K562 (cell line): ENCODE measurements around the gene MYG1. TPM values are rescaled to one million over a fixed set of nuclear protein-coding genes. Genes with fewer than 3 reads are reported as not detected.
A peak's percentile ranks its signal among the peaks of the same experiment; 100 is the strongest.

Experiments
- ATAC-seq: fragments of 200-7000 bp; cut with Tn5 transposase; 3 replicates; pipeline ENCODE4 v1.9.1; 2020; ENCODE audit warnings: moderate library complexity
- BruUV-seq: library from RNA; stranded (reverse); fragments of 400-500 nt; replicated peaks from 2 replicates; lab custom pipeline; 2021; lab: Mats Ljungman, UMichigan
- CTCF ChIA-PET: fragments of 300-600 bp; formaldehyde crosslinking; extraction: SDS; loops from one replicate; lab custom pipeline; 2021; ENCODE audit warnings: low intra/inter-chr PET ratio; lab: Yijun Ruan, JAX
- POLR2A ChIA-PET: fragments of 300-600, 350-650 bp; sonication (Branson Sonifier 250); formaldehyde crosslinking; extraction: SDS; loops from one replicate; lab custom pipeline; 2021; ENCODE audit warnings: antibody characterized with exemption, inconsistent platforms; lab: Yijun Ruan, JAX
- DNase-seq, 4 experiments: peaks; one replicate each; pipeline versions ENCODE4 v3.0.0 to v3.0.0-alpha.2; 2011 to 2018; ENCODE audit warnings: low spot score in 3 of 4, mixed read lengths in 3 of 4; ENCODE audit errors: extremely low read depth in 1 of 4
- FAIRE-seq: peaks from 2 replicates; lab custom pipeline; 2011; peaks lifted over from hg19 to GRCh38; lab: Jason Lieb, UNC
- H2AFZ ChIP-seq: 2 replicates; pipeline ENCODE4 v1.6.0; 2011; ENCODE audit warnings: low read depth, low read length, control low read depth, inconsistent platforms
- H3K27ac ChIP-seq: fragments of 200-600 bp; 3 replicates; pipeline ENCODE4 v1.8.0; 2011; ENCODE audit warnings: low read depth, mild to moderate bottlenecking, control low read depth, inconsistent platforms, low read length, moderate library complexity, mixed read lengths; ENCODE audit errors: extremely low read depth
- H3K27me3 ChIP-seq, 2 experiments: fragments of 300-600 bp in 1 of 2; 2 replicates in 1 of 2; 3 replicates in 1 of 2; pipeline versions ENCODE4 v1.6.0 to v1.8.0; 2011; ENCODE audit warnings: inconsistent platforms in 2 of 2, low read length in 2 of 2, mild to moderate bottlenecking in 1 of 2, mixed read lengths in 1 of 2, moderate library complexity in 1 of 2; ENCODE audit not compliant: control insufficient read depth in 2 of 2, insufficient read depth in 2 of 2
- H3K36me3 ChIP-seq: fragments of 300-600 bp; 3 replicates; pipeline ENCODE4 v1.8.0; 2011; ENCODE audit warnings: mild to moderate bottlenecking, low read length, inconsistent platforms; ENCODE audit not compliant: control insufficient read depth, insufficient read depth
- H3K4me1 ChIP-seq, 2 experiments: fragments of 200-600 bp in 1 of 2; replicated peaks in 1 of 2; 2 replicates in 1 of 2; 3 replicates in 1 of 2; pipeline versions ENCODE4 v1.5.1 to v1.8.0; 2011; ENCODE audit warnings: inconsistent platforms in 2 of 2, low read length in 2 of 2, mild to moderate bottlenecking in 1 of 2, mixed read lengths in 1 of 2, moderate library complexity in 1 of 2; ENCODE audit not compliant: control insufficient read depth in 2 of 2, insufficient read depth in 2 of 2
- H3K4me2 ChIP-seq: 2 replicates; pipeline ENCODE4 v1.6.1; 2011; ENCODE audit warnings: low read length, control low read depth, inconsistent platforms, mixed read lengths; ENCODE audit not compliant: insufficient read depth
- H3K4me3 ChIP-seq: fragments of 200-600 bp; sonication (generic), shearing (Covaris generic); 2 replicates; pipeline ENCODE4 v1.5.1; 2016; ENCODE audit warnings: control low read depth, inconsistent platforms
- H3K79me2 ChIP-seq: fragments of 200-600 bp; 3 replicates; pipeline ENCODE4 v1.8.0; 2011; ENCODE audit warnings: low read length, inconsistent platforms; ENCODE audit not compliant: control insufficient read depth, insufficient read depth
- H3K9ac ChIP-seq, 2 experiments: 2 replicates each; pipeline versions ENCODE4 v1.6.0 to v1.6.1; 2011; ENCODE audit warnings: low read depth in 2 of 2, low read length in 2 of 2, control low read depth in 1 of 2, inconsistent platforms in 1 of 2, mild to moderate bottlenecking in 1 of 2, mixed read lengths in 1 of 2; ENCODE audit not compliant: insufficient read depth in 1 of 2
- H3K9me1 ChIP-seq: one replicate; pipeline ENCODE4 v1.6.0; 2011; ENCODE audit warnings: inconsistent platforms, mild to moderate bottlenecking, low read length, moderate library complexity; ENCODE audit not compliant: control insufficient read depth, insufficient read depth
- H3K9me3 ChIP-seq: replicated peaks from 2 replicates; pipeline ENCODE4 v1.5.1; 2011; ENCODE audit warnings: low read depth, low read length, inconsistent platforms; ENCODE audit not compliant: control insufficient read depth, insufficient read depth
- H4K20me1 ChIP-seq: replicated peaks from 2 replicates; pipeline ENCODE4 v1.6.1; 2011; ENCODE audit warnings: low read length, inconsistent platforms, mixed read lengths; ENCODE audit not compliant: control insufficient read depth, insufficient read depth
- CHD1 ChIP-seq: fragments of 200-600 bp; sonication (generic); IDR thresholded peaks from one replicate; pipeline ENCODE4 v1.6.1; 2012; ENCODE audit warnings: mild to moderate bottlenecking, moderate library complexity, low read length, inconsistent platforms
- GATAD2A ChIP-seq: fragments of 450-650 bp; IDR thresholded peaks from 2 replicates; pipeline ENCODE4 v1.6.1; 2017
- MLLT1 ChIP-seq, 2 experiments: fragments of 450-650 bp; IDR thresholded peaks; 2 replicates each; pipeline ENCODE4 v1.6.1; 2016
- SAP30 ChIP-seq: fragments of 200-600 bp; sonication (generic); IDR thresholded peaks from 2 replicates; pipeline ENCODE4 v1.6.1; 2012; ENCODE audit warnings: borderline replicate concordance, low read depth, mild to moderate bottlenecking, moderate library complexity, low read length, control low read depth, inconsistent platforms; ENCODE audit not compliant: insufficient read depth, poor library complexity, severe bottlenecking
- SETDB1 ChIP-seq: IDR thresholded peaks from one replicate; pipeline ENCODE4 v1.6.1; 2012; ENCODE audit warnings: low read length, control low read depth, inconsistent platforms
- SRSF9 ChIP-seq: fragments of 200-400 bp; formaldehyde crosslinking; IDR thresholded peaks from 2 replicates; pipeline ENCODE4 v1.6.1; 2017; ENCODE audit warnings: low read depth, low read length, borderline replicate concordance
- STAG1 ChIP-seq: sonication (generic); formaldehyde crosslinking; IDR thresholded peaks from 2 replicates; pipeline ENCODE4 v1.5.0; 2020; ENCODE audit warnings: missing genetic modification reagents, borderline replicate concordance
- U2AF1 ChIP-seq: fragments of 200-400 bp; formaldehyde crosslinking; optimal IDR thresholded peaks from 2 replicates; pipeline ENCODE3; 2017; ENCODE audit warnings: mild to moderate bottlenecking, low read depth, low read length, moderate library complexity
- ZC3H4 ChIP-seq: sonication (generic); formaldehyde crosslinking; IDR thresholded peaks from 2 replicates; pipeline ENCODE4 v1.9.0; 2021; ENCODE audit warnings: missing genetic modification reagents, borderline replicate concordance
- WGBS: fragments of 100-300 bp; shearing (Covaris generic); methylation state at CpG from one replicate; pipeline ENCODE4 v1.1.6; 2016; ENCODE audit warnings: low coverage, mixed read lengths; ENCODE audit not compliant: insufficient coverage; ENCODE audit errors: missing lambda C conversion rate; 5-methylcytosine and 5-hydroxymethylcytosine counted together
- in situ Hi-C: fragments of 300-500 bp; cut with MboI; formaldehyde crosslinking; loops from 4 replicates; pipeline ENCODE4 v1.15.0; 2018; ENCODE audit warnings: inconsistent platforms, mixed read lengths
- intact Hi-C: fragments of 100-400 bp; cut with micrococcal nuclease; formaldehyde crosslinking; loops from 2 replicates; pipeline ENCODE4 v1.14.2; 2022
- polyA plus RNA-seq, 8 experiments: library from polyadenylated mRNA; depleted of rRNA in 4 of 8; stranded (reverse) in 5 of 8; unstranded in 3 of 8; fragments of >200 nt; fragmentation: Nextera tagmentation in 2 of 8; fragmentation: Illumina TruSeq in 1 of 8; extraction: Ambion mirVana in 2 of 8; extraction: Trizol in 1 of 8; gene quantifications; 2 replicates each; pipeline versions ENCODE4 v1.2.1 to v1.2.3, GENCODE V29; 2011 to 2014; ENCODE audit warnings: inconsistent platforms in 1 of 8, missing spikeins in 1 of 8
- total RNA-seq, 7 experiments: library from RNA; depleted of rRNA in 6 of 7; stranded (reverse); fragments of >200 nt in 6 of 7; fragmentation: Illumina TruSeq in 2 of 7; extraction: Trizol in 2 of 7; gene quantifications; 2 replicates each; pipeline versions ENCODE4 v1.2.1 to v1.2.3, GENCODE V29; 2011 to 2021; ENCODE audit warnings: low replicate concordance in 1 of 7
- TF ChIP-seq, protein P1 (sequence below): fragments of 450-650 bp; formaldehyde crosslinking; IDR thresholded peaks from 2 replicates; pipeline ENCODE4 v1.4.0; 2020; ENCODE audit warnings: mild to moderate bottlenecking, moderate library complexity

MYG1 gene
- total and polyA plus RNA-seq, 9 of the 15 experiments (the other 6 are each of a cell fraction or from before 2014, with no cell fraction given), result 0.45 to 5.6 (median 2.1) TPM

GRCh38 chr12:53295070-53295890 is 4.2 kb upstream of the MYG1 start, which contains the start of gene PFDN5 (continued):
- TF ChIP-seq, protein P1, sequence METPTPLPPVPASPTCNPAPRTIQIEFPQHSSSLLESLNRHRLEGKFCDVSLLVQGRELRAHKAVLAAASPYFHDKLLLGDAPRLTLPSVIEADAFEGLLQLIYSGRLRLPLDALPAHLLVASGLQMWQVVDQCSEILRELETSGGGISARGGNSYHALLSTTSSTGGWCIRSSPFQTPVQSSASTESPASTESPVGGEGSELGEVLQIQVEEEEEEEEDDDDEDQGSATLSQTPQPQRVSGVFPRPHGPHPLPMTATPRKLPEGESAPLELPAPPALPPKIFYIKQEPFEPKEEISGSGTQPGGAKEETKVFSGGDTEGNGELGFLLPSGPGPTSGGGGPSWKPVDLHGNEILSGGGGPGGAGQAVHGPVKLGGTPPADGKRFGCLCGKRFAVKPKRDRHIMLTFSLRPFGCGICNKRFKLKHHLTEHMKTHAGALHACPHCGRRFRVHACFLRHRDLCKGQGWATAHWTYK (CRISPR knock-in tag), result no peak

GRCh38 chr12:53295891-53296219 is 3.6 kb upstream of the MYG1 start:
- peaks cover 76% of the 10 kb centered on the region for H3K36me3 ChIP-seq
- WGBS, result 0% methylated on average over 12 of the region's 12 CpGs
- H4K20me1 ChIP-seq, result no peaks in the 10 kb centered on the region
- POLR2A ChIA-PET, result interaction anchor here (0.5 to 1.7 kb wide), 21 partner anchors 8 to 205 kb away, joined by 3 to 16 read pairs (median 4); partner anchors contain the start of genes AAAS and TARBP2
- H3K9ac ChIP-seq, result peak overlapping the region; percentile 94 to 95
- H3K27ac ChIP-seq, result peak overlapping the region; percentile 88
- CTCF ChIA-PET, result no interaction called here
- ATAC-seq (peak; percentile 33), DNase-seq (peak in 1 of 4 experiments; percentile 23), FAIRE-seq (no peak)
- no peaks in the 10 kb centered on the region for H3K27me3 ChIP-seq
- TSS peak; percentile 65 for BruUV-seq
- H3K4me1 ChIP-seq, result peaks cover 23 to 28% of the 10 kb centered on the region in 2 experiments; a peak in 4 of 5 replicates
- peak overlapping the region; percentile 70 for H3K4me3 ChIP-seq
- no peaks in the 10 kb centered on the region for H3K9me1 ChIP-seq
- peak overlapping the region; percentile 100 for H3K4me2 ChIP-seq
- in situ Hi-C loops, result no loop called here
- H3K79me2 ChIP-seq, result peaks cover 28% of the 10 kb centered on the region
- H3K9me3 ChIP-seq, result no peaks in the 10 kb centered on the region
- peak overlapping the region; percentile 99 for H2AFZ ChIP-seq
- intact Hi-C loops, result loop anchor here (1.0 kb wide), 1 partner anchor 25 kb away; the partner anchor contains the start of gene AAAS
- TF ChIP-seq GATAD2A (no peak), ZC3H4 (peak; percentile 93; the same call in 1 of the 2 replicates), SRSF9 (no peak), U2AF1 (no peak), CHD1 (peak; percentile 68), MLLT1 (IDR thresholded peaks at IDR 0.05) (0 out of 4 replicates have a peak, but pooled peaks of 1 of the 2 experiments have one; percentile 1), SETDB1 (no peak), SAP30 (peak; percentile 2), STAG1 (CRISPR knock-in tag) (peak; percentile 47; the same call in 1 of the 2 replicates)
